Karpas-422 (cell line): Measurements from ENCODE around the gene PLXNC1. TPM values are rescaled to one million over a fixed set of nuclear protein-coding genes. Genes with fewer than 3 reads are reported as not detected.
A peak's percentile ranks its signal among the peaks of the same experiment; 100 is the strongest.
"Not testable (repeated sequence)": the region's sequence is repeated elsewhere in the genome, so short reads cannot be mapped to it uniquely, and the experiment has no call there.

Experiments
- DNase-seq: peaks from one replicate; pipeline ENCODE4 v3.0.0-alpha.2; 2015
- H2AFZ ChIP-seq: fragments of 200-600 bp; sonication (generic); 2 replicates; pipeline ENCODE4 v1.6.1; 2014; ENCODE audit warnings: antibody characterized with exemption, low read length, mixed read lengths
- H3K27ac ChIP-seq: fragments of 200-600 bp; sonication (generic); 2 replicates; pipeline ENCODE4 v1.5.1; 2014; ENCODE audit warnings: mild to moderate bottlenecking, low read length, moderate library complexity
- H3K27me3 ChIP-seq: fragments of 200-600 bp; sonication (generic); 2 replicates; pipeline ENCODE4 v1.6.1; 2014; ENCODE audit warnings: low read length, mixed read lengths
- H3K36me3 ChIP-seq: fragments of 200-600 bp; sonication (generic); 2 replicates; pipeline ENCODE4 v1.6.1; 2014; ENCODE audit warnings: low read length, mixed read lengths; ENCODE audit not compliant: insufficient read depth
- H3K4me1 ChIP-seq: fragments of 200-600 bp; sonication (generic); 2 replicates; pipeline ENCODE4 v1.6.1; 2014; ENCODE audit warnings: mild to moderate bottlenecking, low read length, mixed read lengths
- H3K4me2 ChIP-seq: fragments of 200-600 bp; sonication (generic); 2 replicates; pipeline ENCODE4 v1.6.1; 2014; ENCODE audit warnings: low read length, low read depth, mild to moderate bottlenecking; ENCODE audit not compliant: poor library complexity, severe bottlenecking
- H3K4me3 ChIP-seq: fragments of 200-600 bp; sonication (generic); 2 replicates; pipeline ENCODE4 v1.5.1; 2014; ENCODE audit warnings: mild to moderate bottlenecking, antibody characterized with exemption, low read length, mixed read lengths
- H3K79me2 ChIP-seq: fragments of 200-600 bp; sonication (generic); 2 replicates; pipeline ENCODE4 v1.6.1; 2014; ENCODE audit warnings: mild to moderate bottlenecking, low read length, mixed read lengths
- H3K9ac ChIP-seq: fragments of 200-600 bp; sonication (generic); 2 replicates; pipeline ENCODE4 v1.6.0; 2014; ENCODE audit warnings: low read length
- H3K9me2 ChIP-seq: fragments of 200-600 bp; sonication (generic), shearing (Covaris generic); replicated peaks from 2 replicates; pipeline ENCODE4 v1.6.0; 2014; ENCODE audit warnings: mild to moderate bottlenecking, low read length, moderate library complexity; ENCODE audit not compliant: insufficient read depth
- H3K9me3 ChIP-seq: fragments of 300-700, 200-600 bp; sonication (generic); 2 replicates; pipeline ENCODE4 v1.6.1; 2014; ENCODE audit warnings: low read length, mixed read lengths
- H4K20me1 ChIP-seq: fragments of 200-600 bp; sonication (generic); 2 replicates; pipeline ENCODE4 v1.6.1; 2014; ENCODE audit warnings: mild to moderate bottlenecking, antibody characterized with exemption, low read length, low read depth; ENCODE audit not compliant: insufficient read depth
- total RNA-seq: library from RNA; depleted of rRNA; stranded (reverse); fragments of >200 nt; shearing (Covaris generic); gene quantifications from 2 replicates; pipeline ENCODE4 v1.2.3, GENCODE V29; 2014; ENCODE audit warnings: low replicate concordance

Gene PLXNC1
- total RNA-seq, 1 experiment from 2014 or later = 11.9 TPM

DNA sequence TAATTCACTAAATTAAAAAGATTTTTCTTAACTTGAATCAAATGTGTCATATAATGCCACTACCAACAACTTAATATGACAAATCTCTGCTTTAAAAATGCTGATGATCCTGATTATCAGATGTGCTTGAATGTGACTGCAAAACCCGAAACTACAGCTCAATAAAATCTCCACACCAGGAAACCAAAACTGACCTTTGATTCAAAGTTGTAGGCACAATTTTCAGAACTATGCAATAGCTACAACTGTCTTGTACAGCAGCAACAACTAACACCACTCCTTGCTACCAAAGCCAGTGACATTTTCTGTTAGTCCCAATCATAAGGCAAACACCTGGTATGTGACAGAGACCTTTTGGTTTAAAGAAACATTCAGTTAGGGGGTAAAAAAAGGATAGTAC is 164.0 kb downstream of the PLXNC1 start:
- Histone ChIP-seq H2AFZ (no peak overlapping the region), H3K9me3 (no peaks in the 10 kb centered on the region), H3K4me2 (no peak overlapping the region), H3K27ac (no peak overlapping the region), H3K4me1 (no peaks in the 10 kb centered on the region), H3K9ac (no peak overlapping the region), H4K20me1 (no peaks in the 10 kb centered on the region), H3K9me2 (no peaks in the 10 kb centered on the region), H3K79me2 (no peaks in the 10 kb centered on the region), H3K4me3 (no peak overlapping the region), H3K36me3 (peaks cover 48% of the 10 kb centered on the region; the same call in 1 of the 2 replicates), H3K27me3 (no peaks in the 10 kb centered on the region)
- no peak for DNase-seq

- H3K4me1 ChIP-seq, H3K9me2 ChIP-seq, H3K4me3 ChIP-seq, H2AFZ ChIP-seq, H3K4me2 ChIP-seq, H3K79me2 ChIP-seq, H4K20me1 ChIP-seq, H3K27ac ChIP-seq, H3K9ac ChIP-seq, DNase-seq, H3K27me3 ChIP-seq: not testable (repeated sequence)
- Histone ChIP-seq H3K9me3 (peaks cover 11% of the 10 kb centered on the region; the same call in 1 of the 2 replicates), H3K36me3 (peaks cover 24% of the 10 kb centered on the region)
Measured at GRCh38 chr12:94316600-94316999, 168.2 kb downstream of the PLXNC1 start.

DNA sequence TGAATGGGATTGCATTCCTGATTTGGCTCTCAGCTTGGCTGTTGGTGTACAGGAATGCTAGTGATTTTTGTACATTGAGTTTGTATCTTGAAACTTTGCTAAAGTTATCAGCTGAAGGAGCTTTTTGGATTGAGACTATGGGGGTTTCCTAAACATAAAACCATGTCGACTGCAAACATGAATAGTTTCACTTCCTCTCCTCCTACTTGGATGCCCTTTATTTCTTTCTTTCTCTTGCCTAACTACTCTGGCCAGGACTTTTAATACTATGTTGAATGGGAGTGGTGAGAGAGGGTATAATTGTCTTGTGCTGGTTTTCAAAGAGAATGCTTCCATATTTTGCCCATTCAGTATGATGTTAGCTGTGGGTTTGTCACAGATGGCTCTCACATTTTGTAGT is 169.8 kb downstream of the PLXNC1 start:
- H2AFZ ChIP-seq = no peak overlapping the region
- peaks cover 11% of the 10 kb centered on the region; the same call in 1 of the 2 replicates for H3K9me3 ChIP-seq
- peaks cover 29% of the 10 kb centered on the region for H3K36me3 ChIP-seq
- H3K9ac ChIP-seq = no peak overlapping the region
- no peak overlapping the region for H3K4me3 ChIP-seq
- no peaks in the 10 kb centered on the region for H3K4me1 ChIP-seq
- no peaks in the 10 kb centered on the region for H4K20me1 ChIP-seq
- no peak for DNase-seq
- no peak overlapping the region for H3K27ac ChIP-seq
- no peaks in the 10 kb centered on the region for H3K9me2 ChIP-seq
- no peak overlapping the region for H3K4me2 ChIP-seq
- H3K27me3 ChIP-seq = no peaks in the 10 kb centered on the region
- H3K79me2 ChIP-seq = no peaks in the 10 kb centered on the region

DNA sequence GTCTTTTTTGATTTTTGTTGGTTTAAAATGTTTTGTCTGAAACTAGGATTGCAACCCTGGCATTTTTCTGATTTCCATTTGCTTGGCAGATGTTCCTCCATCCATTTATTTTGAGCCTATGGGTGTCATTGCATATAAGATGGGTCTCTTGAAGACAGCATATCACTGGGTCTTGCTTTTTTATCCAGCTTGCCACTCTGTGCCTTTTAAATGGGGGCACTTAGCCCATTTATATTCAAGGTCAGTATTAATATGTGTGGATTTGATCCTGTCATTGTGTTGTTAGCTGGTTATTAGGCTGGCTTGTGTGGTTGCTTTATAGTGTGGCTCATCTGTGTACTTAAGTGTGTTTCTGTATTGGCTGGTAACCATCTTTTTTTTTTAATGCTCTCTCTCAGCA is 171.7 kb downstream of the PLXNC1 start:
- H3K36me3 ChIP-seq = peaks cover 44% of the 10 kb centered on the region
- H4K20me1 ChIP-seq = no peaks in the 10 kb centered on the region
- no peaks in the 10 kb centered on the region for H3K9me2 ChIP-seq
- DNase-seq = no peak
- H3K27me3 ChIP-seq = no peaks in the 10 kb centered on the region
- H3K4me2 ChIP-seq = no peak overlapping the region
- peaks cover 11% of the 10 kb centered on the region; the same call in 1 of the 2 replicates for H3K9me3 ChIP-seq
- no peaks in the 10 kb centered on the region for H3K79me2 ChIP-seq
- H3K27ac ChIP-seq = no peak overlapping the region
- H3K9ac ChIP-seq = no peak overlapping the region
- H3K4me3 ChIP-seq = no peak overlapping the region
- H3K4me1 ChIP-seq = no peaks in the 10 kb centered on the region
- no peak overlapping the region for H2AFZ ChIP-seq

- Histone ChIP-seq H3K4me1 (no peaks in the 10 kb centered on the region), H2AFZ (no peak overlapping the region), H3K4me3 (no peak overlapping the region), H3K9me2 (no peaks in the 10 kb centered on the region), H3K36me3 (peaks cover 65% of the 10 kb centered on the region), H3K9ac (no peak overlapping the region), H3K9me3 (peaks cover 11% of the 10 kb centered on the region; the same call in 1 of the 2 replicates), H4K20me1 (no peaks in the 10 kb centered on the region), H3K4me2 (no peak overlapping the region), H3K27ac (no peak overlapping the region), H3K79me2 (no peaks in the 10 kb centered on the region), H3K27me3 (no peaks in the 10 kb centered on the region)
- no peak for DNase-seq
Measured at GRCh38 chr12:94322346-94322745, 174.0 kb downstream of the PLXNC1 start.

DNA sequence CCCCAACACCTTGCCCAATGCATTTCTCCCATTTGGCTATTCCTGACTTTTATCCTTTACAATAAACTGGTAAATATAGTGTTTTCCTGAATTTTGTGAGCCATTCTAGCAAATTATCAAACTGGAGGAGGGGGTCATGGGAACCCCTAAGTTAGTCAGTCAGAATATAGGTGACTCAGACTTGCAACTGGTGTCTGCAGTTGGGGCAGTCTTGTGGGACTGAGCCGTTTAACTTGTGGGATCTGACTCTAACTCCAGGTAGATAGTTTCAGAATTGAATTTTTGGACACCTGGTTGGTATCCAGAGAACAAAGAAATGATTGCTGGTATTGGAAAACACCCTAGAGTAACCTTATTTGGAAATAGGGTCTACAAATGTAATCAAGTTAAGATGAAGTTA is 177.9 kb downstream of the PLXNC1 start:
- H3K9me2 ChIP-seq = no peaks in the 10 kb centered on the region
- DNase-seq = no peak
- H3K9ac ChIP-seq = no peak overlapping the region
- H3K4me1 ChIP-seq = no peaks in the 10 kb centered on the region
- no peak overlapping the region for H3K4me3 ChIP-seq
- no peak overlapping the region for H3K4me2 ChIP-seq
- peaks cover 73% of the 10 kb centered on the region for H3K36me3 ChIP-seq
- H3K27me3 ChIP-seq = no peaks in the 10 kb centered on the region
- peaks cover under 1% of the 10 kb centered on the region; the same call in 1 of the 2 replicates for H3K9me3 ChIP-seq
- no peaks in the 10 kb centered on the region for H4K20me1 ChIP-seq
- H3K27ac ChIP-seq = no peak overlapping the region
- no peak overlapping the region for H2AFZ ChIP-seq
- H3K79me2 ChIP-seq = no peaks in the 10 kb centered on the region

- Histone ChIP-seq H2AFZ (no peak overlapping the region), H3K9me3 (no peaks in the 10 kb centered on the region; the same call in 1 of the 2 replicates), H3K27ac (no peak overlapping the region), H3K79me2 (no peaks in the 10 kb centered on the region), H3K4me2 (no peak overlapping the region), H3K27me3 (no peaks in the 10 kb centered on the region), H3K36me3 (peaks cover 71% of the 10 kb centered on the region), H3K9ac (no peak overlapping the region), H4K20me1 (no peaks in the 10 kb centered on the region), H3K4me3 (no peak overlapping the region), H3K9me2 (no peaks in the 10 kb centered on the region), H3K4me1 (no peaks in the 10 kb centered on the region)
- no peak for DNase-seq
Measured at GRCh38 chr12:94326727-94327126, 178.3 kb downstream of the PLXNC1 start.

DNA sequence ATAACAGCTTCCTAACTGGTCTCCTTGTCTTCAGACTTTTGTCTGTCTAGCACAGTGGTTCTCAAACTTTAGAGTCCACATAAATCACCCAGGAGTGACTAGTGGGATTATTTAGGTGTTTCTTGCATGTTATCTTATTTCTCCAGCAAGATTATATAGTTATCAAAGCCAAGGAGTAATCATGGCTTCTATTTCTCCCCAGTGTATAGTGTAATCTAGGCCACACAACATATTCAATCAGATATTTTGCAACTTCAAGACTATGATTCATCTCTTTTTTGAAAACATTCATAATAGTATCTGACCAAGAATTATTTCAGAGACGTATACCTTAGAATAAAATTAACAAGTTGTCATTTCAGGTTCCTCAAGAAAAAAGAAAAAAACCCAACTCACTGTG is 179.4 kb downstream of the PLXNC1 start:
- no peaks in the 10 kb centered on the region for H3K27me3 ChIP-seq
- H3K79me2 ChIP-seq = no peaks in the 10 kb centered on the region
- no peak overlapping the region for H3K9ac ChIP-seq
- no peaks in the 10 kb centered on the region for H3K4me1 ChIP-seq
- no peaks in the 10 kb centered on the region for H4K20me1 ChIP-seq
- DNase-seq = no peak
- no peak overlapping the region for H3K4me2 ChIP-seq
- no peaks in the 10 kb centered on the region for H3K9me3 ChIP-seq
- no peak overlapping the region for H3K4me3 ChIP-seq
- H3K27ac ChIP-seq = no peak overlapping the region
- peaks cover 64% of the 10 kb centered on the region for H3K36me3 ChIP-seq
- no peak overlapping the region for H2AFZ ChIP-seq
- H3K9me2 ChIP-seq = no peaks in the 10 kb centered on the region

DNA sequence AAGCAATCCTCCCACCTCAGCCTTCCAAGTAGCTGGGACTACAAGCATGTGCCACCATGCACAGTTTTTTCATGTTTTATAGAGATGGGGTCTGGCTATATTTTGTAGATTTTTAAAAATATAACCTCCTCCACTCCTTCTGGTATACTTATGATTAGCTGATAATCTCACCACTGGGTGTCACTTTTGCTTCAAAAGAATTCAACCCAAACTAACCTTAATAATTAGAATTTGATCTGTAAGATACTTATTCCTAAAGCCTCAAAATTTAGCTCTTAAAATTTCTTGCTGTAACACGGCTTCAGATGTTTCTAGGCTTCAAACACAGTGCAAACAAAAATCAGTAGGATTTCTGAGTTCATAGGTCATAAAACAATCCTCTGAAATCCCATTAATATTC is 181.0 kb downstream of the PLXNC1 start:
- Histone ChIP-seq H3K27me3 (no peaks in the 10 kb centered on the region), H3K4me1 (no peaks in the 10 kb centered on the region), H3K4me3 (no peak overlapping the region), H3K4me2 (no peak overlapping the region), H3K27ac (no peak overlapping the region), H3K9me2 (no peaks in the 10 kb centered on the region), H3K9ac (no peak overlapping the region), H3K9me3 (no peaks in the 10 kb centered on the region), H3K79me2 (no peaks in the 10 kb centered on the region), H4K20me1 (no peaks in the 10 kb centered on the region), H3K36me3 (peaks cover 53% of the 10 kb centered on the region), H2AFZ (no peak overlapping the region)
- peak; percentile 57 for DNase-seq
